ENCODE data around the gene JPH4.

JPH4 gene

GRCh38 chr14:23577710-23578392 lies 739 bp downstream of the JPH4 start:
- DNase-seq: no peak

DNA sequence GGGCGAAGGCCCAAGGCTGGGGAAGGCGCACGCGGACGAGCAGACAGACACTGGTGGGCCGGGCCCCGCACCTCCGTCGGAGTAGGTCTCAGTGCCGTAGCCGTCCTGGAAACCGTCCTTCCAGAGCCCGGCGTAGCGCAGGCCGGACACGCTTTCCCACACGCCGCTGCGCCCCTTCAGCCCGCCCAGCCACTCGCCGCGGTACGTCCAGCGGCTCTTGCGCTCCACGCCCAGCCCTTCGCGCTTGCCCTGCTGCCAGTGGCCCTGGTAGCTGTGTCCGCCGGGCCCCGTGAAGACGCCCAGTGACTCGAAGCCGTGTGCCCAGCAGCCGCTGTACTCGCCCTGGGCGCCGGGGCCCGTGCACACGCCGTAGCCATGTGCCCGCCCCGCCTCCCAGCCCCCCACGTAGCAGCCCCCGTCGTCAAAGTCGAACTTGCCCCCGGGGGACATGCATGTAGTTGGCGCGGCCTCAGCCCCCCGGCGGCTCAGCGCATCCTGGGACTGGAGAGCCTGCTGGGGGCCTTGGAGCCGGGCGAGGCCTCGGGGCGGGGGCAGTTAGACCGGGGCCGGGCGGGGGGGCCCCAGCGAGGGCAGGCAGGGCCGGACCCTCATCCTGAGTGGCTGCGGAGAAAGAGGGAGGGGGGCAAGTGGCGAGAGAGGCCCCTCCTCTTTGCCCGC lies 1.4 kb downstream of the JPH4 start:
- no peak for DNase-seq

DNA sequence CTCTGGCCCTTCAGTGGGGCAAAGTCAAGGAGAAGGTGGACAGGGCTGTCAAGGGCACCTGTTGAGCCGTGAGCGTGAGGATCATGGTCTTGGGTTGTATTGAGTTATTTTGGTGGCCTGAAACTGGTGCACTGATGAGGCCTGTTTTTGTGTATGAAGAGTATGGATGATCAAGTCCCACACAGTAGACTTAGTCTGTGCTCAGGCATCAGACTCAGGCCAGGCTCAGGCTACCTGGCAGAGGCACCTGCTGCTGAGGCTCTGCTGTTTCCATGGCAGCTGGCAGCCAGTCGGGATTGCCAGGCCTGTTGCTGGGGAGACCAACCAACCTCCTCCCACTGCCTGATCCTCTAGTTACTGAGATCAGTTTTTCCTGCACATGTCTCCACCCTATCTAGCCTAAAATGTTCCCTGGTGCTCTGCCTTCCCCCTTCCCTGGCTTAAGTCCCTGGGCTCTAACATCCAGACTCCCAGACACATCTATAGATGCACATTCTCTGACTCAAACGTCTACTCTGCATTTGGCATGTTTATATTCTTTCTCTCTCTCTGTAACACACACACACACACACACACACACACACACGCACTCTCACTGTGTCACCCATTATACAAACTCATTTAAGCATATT lies 5.1 kb downstream of the JPH4 start:
- no peak for DNase-seq

DNA sequence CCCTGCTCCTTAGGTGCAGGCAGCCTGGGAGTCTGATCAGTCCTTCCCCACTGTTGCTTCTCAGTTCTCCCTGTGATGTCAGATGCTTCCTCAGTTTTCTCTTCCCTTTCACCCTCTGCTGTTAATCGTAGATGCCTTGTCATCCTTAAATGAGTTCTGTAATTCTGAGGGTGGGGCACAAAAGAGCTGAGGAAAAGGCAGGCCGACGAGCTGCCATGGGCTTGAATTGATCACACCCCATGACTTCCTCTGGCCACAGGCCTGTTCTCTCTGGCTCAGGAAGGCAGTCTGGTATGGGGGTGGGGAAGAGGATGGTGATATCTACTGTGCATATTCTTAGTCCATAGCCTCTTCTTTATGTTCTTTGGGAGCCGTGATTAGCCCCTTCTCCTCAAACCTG lies 5.8 kb downstream of the JPH4 start:
- peak; percentile 33 for DNase-seq

DNA sequence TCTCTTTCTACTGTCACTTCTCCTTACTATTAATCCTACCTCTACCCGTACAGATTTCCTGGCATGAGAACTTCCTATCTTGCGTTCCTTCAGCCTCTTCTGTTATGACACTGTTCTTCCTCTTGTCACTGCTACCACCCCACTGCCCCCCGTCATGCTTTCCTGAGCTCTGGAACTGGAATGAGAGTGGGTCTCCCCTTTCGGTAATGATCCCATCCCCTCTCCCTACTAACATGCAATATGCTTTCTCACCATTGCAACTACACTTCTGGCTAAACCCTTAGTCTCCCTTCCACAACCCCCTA lies 6.1 kb downstream of the JPH4 start:
- DNase-seq: no peak

- no peak for DNase-seq
Observed at GRCh38 chr14:23571701-23572523, 6.7 kb downstream of the JPH4 start.

GRCh38 chr14:23570806-23571483 lies 7.6 kb downstream of the JPH4 start:
- DNase-seq: no peak

GRCh38 chr14:23569443-23570151 lies 9.0 kb downstream of the JPH4 start:
- no peak for DNase-seq

DNA sequence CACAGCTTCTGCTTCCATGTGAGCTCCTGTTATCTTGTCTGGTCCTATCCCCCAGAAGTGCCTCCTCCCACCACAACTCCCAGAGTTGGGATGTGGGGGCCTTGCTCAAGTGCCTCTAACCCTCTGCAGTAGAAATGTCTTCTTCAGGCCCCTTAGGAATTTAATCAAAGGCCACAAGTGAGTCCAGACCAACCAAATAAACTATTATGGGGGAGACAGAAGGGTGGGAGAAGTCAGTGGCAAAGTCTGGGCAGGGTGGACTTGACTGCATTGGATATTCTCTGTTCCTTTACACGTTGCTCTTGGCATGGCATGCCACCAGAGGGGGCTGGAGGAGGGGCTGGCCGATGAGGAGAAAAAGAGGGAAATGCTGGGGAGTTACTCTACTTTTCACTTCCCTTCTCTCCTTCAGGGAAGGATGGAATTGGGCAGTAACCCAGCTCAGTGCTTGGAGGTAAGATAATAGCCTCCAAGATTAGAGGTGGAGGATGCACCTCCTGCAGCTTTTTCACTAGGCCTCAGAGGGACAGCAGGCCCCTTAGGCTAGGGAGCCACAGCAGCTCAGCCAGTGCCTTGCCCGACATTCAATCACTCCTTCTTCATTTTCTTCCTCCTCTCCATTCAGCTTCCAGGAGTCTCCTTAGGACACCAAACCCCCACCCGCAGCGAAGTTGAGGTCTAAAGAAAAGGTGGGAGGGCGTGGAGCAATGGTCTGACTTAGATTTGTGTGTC lies 9.8 kb downstream of the JPH4 start:
- DNase-seq: no peak

GRCh38 chr14:23568021-23568599 lies 10.5 kb downstream of the JPH4 start:
- DNase-seq: no peak

DNA sequence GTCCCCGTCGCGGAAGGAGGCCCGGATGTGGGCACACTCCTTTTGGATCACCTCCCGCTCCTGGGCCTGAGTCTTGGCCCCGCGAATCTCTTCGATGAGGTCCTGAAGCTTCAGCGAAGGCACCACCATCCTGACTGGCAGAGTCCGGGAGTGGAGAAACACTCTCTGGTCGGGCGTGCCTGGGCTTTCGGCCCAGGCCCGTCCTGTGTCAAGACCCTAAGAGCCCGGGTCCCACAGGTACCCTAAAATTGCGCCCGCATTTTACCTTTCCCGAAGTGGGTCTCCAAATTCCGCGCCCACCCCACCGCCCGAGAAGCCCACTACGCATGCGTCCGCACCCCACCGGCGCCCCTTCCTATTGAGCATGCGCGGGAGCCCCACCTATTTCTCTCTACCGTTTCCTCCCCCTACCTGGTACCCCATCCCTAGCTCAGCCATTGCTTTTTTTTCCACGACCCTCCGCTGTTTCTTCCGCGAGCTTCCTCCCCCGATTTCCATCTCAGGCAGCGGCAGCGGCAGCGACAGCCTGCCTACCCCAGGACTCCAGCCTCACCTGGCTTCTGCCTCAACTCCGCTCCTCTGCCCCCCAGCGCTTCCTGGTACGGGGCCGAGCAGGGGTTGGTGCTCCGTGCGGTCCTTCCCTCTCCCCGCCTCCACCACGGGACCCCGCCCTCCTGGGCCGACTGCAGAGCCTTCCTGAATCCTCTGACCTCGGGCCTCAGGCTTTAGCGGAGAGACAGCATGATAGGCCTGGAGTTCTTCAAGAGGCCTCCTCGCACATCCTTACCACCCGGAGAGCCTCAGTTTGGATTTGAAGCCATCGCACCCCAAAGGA lies 11.2 kb downstream of the JPH4 start, which contains the start of gene AP1G2:
TSS of gene AP1G2 (minus strand) at position 606 of the 835 bp plus-strand sequence. CDS start at position 129, 477 bp downstream.
- DNase-seq: peak; percentile 87

DNA sequence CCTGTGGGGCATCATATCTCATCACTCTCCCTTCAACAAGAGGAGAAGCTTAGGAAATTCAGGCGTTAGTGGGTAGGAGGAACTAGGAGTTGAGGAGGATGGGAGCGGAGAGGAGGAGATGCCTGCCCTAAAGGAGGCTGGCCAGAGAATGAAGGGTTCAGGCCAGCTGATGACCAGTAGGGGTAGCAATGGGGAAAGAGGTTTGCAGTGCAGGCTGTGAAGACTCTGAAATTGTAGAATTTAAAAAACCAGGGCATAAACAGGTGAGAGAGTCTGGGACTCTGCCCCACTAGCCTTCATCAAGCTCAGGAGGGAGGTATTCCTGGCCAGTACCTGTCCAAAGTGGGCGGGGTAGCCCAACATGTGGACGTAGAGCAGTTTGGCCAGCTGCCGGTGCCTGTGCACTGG lies 11.8 kb downstream of the JPH4 start:
- no peak for DNase-seq

- DNase-seq: no peak
Observed at GRCh38 chr14:23566112-23566777, 12.3 kb downstream of the JPH4 start.

GRCh38 chr14:23565626-23566025 lies 13.0 kb downstream of the JPH4 start:
- DNase-seq: no peak

GRCh38 chr14:23564876-23565275 lies 13.7 kb downstream of the JPH4 start:
- no peak for DNase-seq

- DNase-seq: no peak
Observed at GRCh38 chr14:23564181-23564812, 14.3 kb downstream of the JPH4 start.

DNA sequence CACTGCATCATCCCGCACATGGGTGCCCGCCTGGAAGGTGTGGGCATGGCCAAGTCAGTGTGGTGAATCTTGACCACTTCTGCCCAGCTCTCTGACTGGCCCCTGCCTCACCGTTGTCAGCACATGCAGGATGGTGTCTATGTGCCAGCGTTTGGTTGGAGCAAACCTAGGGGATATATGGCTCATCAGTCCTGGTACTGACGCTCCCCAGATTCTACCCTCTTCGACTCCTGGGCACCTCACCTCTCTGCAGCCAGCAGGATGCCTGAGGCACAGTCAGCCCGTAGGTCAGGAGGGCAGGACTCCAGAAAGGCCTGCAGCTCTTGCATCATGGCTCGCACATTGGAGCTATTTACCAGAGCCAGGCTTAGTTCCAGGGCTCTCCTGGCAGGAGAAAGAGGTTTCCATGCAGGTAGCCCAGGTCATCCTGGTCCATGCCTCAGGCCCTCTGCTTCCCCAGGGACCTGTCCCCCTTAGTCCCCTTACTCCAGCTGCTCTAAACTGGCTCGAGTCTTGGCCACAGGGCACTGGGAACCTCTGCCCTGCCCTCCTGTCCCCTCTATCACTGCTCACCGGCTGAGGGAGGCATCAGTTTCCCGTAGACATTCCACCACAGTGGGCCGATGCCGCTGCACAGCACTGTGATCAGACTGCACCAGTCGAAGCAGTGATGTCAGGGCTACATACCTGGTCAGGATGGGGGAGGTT lies 15.0 kb downstream of the JPH4 start:
- no peak for DNase-seq

- peak; percentile 47 for DNase-seq
Observed at GRCh38 chr14:23562822-23563472, 15.6 kb downstream of the JPH4 start.

Data from CD4-positive, alpha-beta T cell treated with Interleukin-15 for 1 hour (primary cell).